Fibroblast of lung (primary cell): ENCODE results near the gene OR1J2. TPM values are rescaled to one million over a fixed set of nuclear protein-coding genes. Genes with fewer than 3 reads are reported as not detected.

Source experiments
- DNase-seq, 2 donors: peaks; one replicate each; pipeline versions ENCODE4 v3.0.0 to v3.0.0-alpha.2; 2010; ENCODE audit warnings: low read depth in 2 of 2
- H2AFZ ChIP-seq: 2 replicates; pipeline ENCODE4 v1.5.1; 2012; ENCODE audit warnings: low read length, control low read depth, inconsistent platforms
- H3K27ac ChIP-seq: 2 replicates; pipeline ENCODE4 v1.5.1; 2011; ENCODE audit warnings: low read length, control low read depth; ENCODE audit not compliant: insufficient read depth
- H3K27me3 ChIP-seq: 2 replicates; pipeline ENCODE4 v1.5.1; 2011; ENCODE audit warnings: mild to moderate bottlenecking, low read length; ENCODE audit not compliant: control insufficient read depth, insufficient read depth
- H3K36me3 ChIP-seq: 2 replicates; pipeline ENCODE4 v1.5.1; 2011; ENCODE audit warnings: low read length; ENCODE audit not compliant: control insufficient read depth, insufficient read depth
- H3K4me1 ChIP-seq: 2 replicates; pipeline ENCODE4 v1.5.1; 2011; ENCODE audit warnings: low read length; ENCODE audit not compliant: control insufficient read depth, insufficient read depth; ENCODE audit errors: extremely low read depth
- H3K4me2 ChIP-seq: 2 replicates; pipeline ENCODE4 v1.5.1; 2011; ENCODE audit warnings: low read length, control low read depth; ENCODE audit not compliant: insufficient read depth; ENCODE audit errors: extremely low read depth
- H3K4me3 ChIP-seq, 4 experiments: fragments of 200-600 bp in 1 of 4; sonication (generic) in 1 of 4; replicated peaks in 1 of 4; 2 replicates each; pipeline ENCODE4 v1.5.1; 2011 to 2016; ENCODE audit warnings: low read length in 4 of 4, low read depth in 3 of 4, mild to moderate bottlenecking in 3 of 4, control low read depth in 2 of 4, inconsistent platforms in 1 of 4, mixed read lengths in 1 of 4; ENCODE audit not compliant: insufficient read depth in 1 of 4; ENCODE audit errors: control extremely low read depth in 1 of 4
- H3K79me2 ChIP-seq: 2 replicates; pipeline ENCODE4 v1.5.1; 2012; ENCODE audit warnings: mild to moderate bottlenecking, low read length, inconsistent platforms; ENCODE audit not compliant: control insufficient read depth, insufficient read depth
- H3K9ac ChIP-seq: 2 replicates; pipeline ENCODE4 v1.5.1; 2011; ENCODE audit warnings: mild to moderate bottlenecking, low read length, control low read depth; ENCODE audit not compliant: insufficient read depth
- H3K9me3 ChIP-seq: 2 replicates; pipeline ENCODE4 v1.5.1; 2012; ENCODE audit warnings: low read depth, low read length; ENCODE audit not compliant: control insufficient read depth, insufficient read depth
- H4K20me1 ChIP-seq: 2 replicates; pipeline ENCODE4 v1.5.1; 2011; ENCODE audit warnings: low read length; ENCODE audit not compliant: control insufficient read depth, insufficient read depth; ENCODE audit errors: extremely low read depth
- CTCF ChIP-seq, 2 donors: IDR thresholded peaks in 1 of 2; conservative IDR thresholded peaks in 1 of 2; 1 replicate in 1 of 2; 2 replicates in 1 of 2; pipeline ENCODE4 v1.5.1; 2011 to 2012; ENCODE audit warnings: low read length in 2 of 2, control low read depth in 1 of 2, inconsistent platforms in 1 of 2, low read depth in 1 of 2, mild to moderate bottlenecking in 1 of 2
- EZH2 ChIP-seq: IDR thresholded peaks from 2 replicates; pipeline ENCODE4 v1.5.1; 2012; ENCODE audit warnings: low read length, control low read depth, mild to moderate bottlenecking; ENCODE audit errors: missing control alignments
- polyA minus RNA-seq: library from RNA; depleted of rRNA, polyadenylated mRNA; stranded (reverse); fragments of >200 nt; gene quantifications from 2 replicates; pipeline ENCODE4 v1.2.3, GENCODE V29; 2011; ENCODE audit warnings: low replicate concordance
- polyA plus RNA-seq, 2 donors: library from polyadenylated mRNA; depleted of rRNA in 1 of 2; stranded (reverse) in 1 of 2; unstranded in 1 of 2; fragments of >200 nt; gene quantifications; 2 replicates each; pipeline ENCODE4 v1.2.1, GENCODE V29; 2011 to 2012; ENCODE audit warnings: missing spikeins in 1 of 2
- total RNA-seq: library from RNA; depleted of rRNA; stranded (reverse); fragments of >200 nt; gene quantifications from 2 replicates; pipeline ENCODE4 v1.2.1, GENCODE V29; 2014

OR1J2 gene
- total RNA-seq (0.26 and 0.33 TPM in 2 replicates), polyA plus RNA-seq (0.19 and 0.23 TPM in 2 replicates), polyA minus RNA-seq (3.4 TPM in 1 of 2 replicates, not detected in the other)
- 0.13 TPM in 1 of 2 replicates, not detected in the other for polyA plus RNA-seq (2012)

GRCh38 chr9:122510502-122510901, at the start of gene OR1J2:
Gene OR1J2 (plus strand): TSS chr9:122510802. CDS start chr9:122510802, 0 bp downstream.
- H3K36me3 ChIP-seq = no peaks in the 10 kb centered on the region
- no peaks in the 10 kb centered on the region for H3K9me3 ChIP-seq
- no peak within 1 kb of the TSS for H3K27ac ChIP-seq
- TF ChIP-seq CTCF (conservative IDR thresholded peaks at IDR 0.05 in 1 of 2, IDR thresholded peaks at IDR 0.05 in 1 of 2; ENCODE audit: low read depth in 1 of 2, low read length in 2 of 2) (no peak), EZH2 (no peak)
- H3K4me2 ChIP-seq = no peak within 1 kb of the TSS
- no peaks in the 10 kb centered on the region for H4K20me1 ChIP-seq
- no peaks in the 10 kb centered on the region for H3K27me3 ChIP-seq
- H3K4me3 ChIP-seq = no peak within 1 kb of the TSS
- H2AFZ ChIP-seq = no peak within 1 kb of the TSS
- H3K9ac ChIP-seq = no peak within 1 kb of the TSS
- DNase-seq = no peak
- H3K4me1 ChIP-seq = no peaks in the 10 kb centered on the region
- H3K79me2 ChIP-seq = no peaks in the 10 kb centered on the region

- Histone ChIP-seq H3K79me2 (no peaks in the 10 kb centered on the region), H2AFZ (peak overlapping the region; percentile 61), H3K27me3 (no peaks in the 10 kb centered on the region), H3K9me3 (no peaks in the 10 kb centered on the region), H3K9ac (no peak overlapping the region), H3K27ac (no peak overlapping the region), H3K4me2 (peak overlapping the region; percentile 55), H3K4me1 (peaks cover under 1% of the 10 kb centered on the region), H3K4me3 (peak overlapping the region in 2 of 4 experiments; percentile 56 to 73), H4K20me1 (no peaks in the 10 kb centered on the region), H3K36me3 (no peaks in the 10 kb centered on the region)
- DNase-seq = no peak
- no peak for TF ChIP-seq CTCF (conservative IDR thresholded peaks at IDR 0.05 in 1 of 2, IDR thresholded peaks at IDR 0.05 in 1 of 2; ENCODE audit: low read depth in 1 of 2, low read length in 2 of 2)
- no peak for TF ChIP-seq EZH2
Observed at GRCh38 chr9:122463828-122464632, 46.6 kb upstream of the OR1J2 start.

- no peaks in the 10 kb centered on the region for H3K27me3 ChIP-seq
- no peak overlapping the region for H3K9ac ChIP-seq
- no peaks in the 10 kb centered on the region for H4K20me1 ChIP-seq
- H3K36me3 ChIP-seq = no peaks in the 10 kb centered on the region
- no peak for TF ChIP-seq EZH2
- peak; percentile 80 to 83 for TF ChIP-seq CTCF (conservative IDR thresholded peaks at IDR 0.05 in 1 of 2, IDR thresholded peaks at IDR 0.05 in 1 of 2; ENCODE audit: low read depth in 1 of 2, low read length in 2 of 2)
- H3K27ac ChIP-seq = no peak overlapping the region
- H2AFZ ChIP-seq = peak overlapping the region; percentile 61
- peak overlapping the region; percentile 55 for H3K4me2 ChIP-seq
- no peaks in the 10 kb centered on the region for H3K79me2 ChIP-seq
- peak overlapping the region; percentile 35 to 73 (median 46) for H3K4me3 ChIP-seq
- peaks cover 3% of the 10 kb centered on the region for H3K4me1 ChIP-seq
- H3K9me3 ChIP-seq = no peaks in the 10 kb centered on the region
- DNase-seq = peak; percentile 81 to 92
Observed at GRCh38 chr9:122464633-122465567, 45.7 kb upstream of the OR1J2 start.
